Lower leg skin (tissue), 4 donors: Measurements from ENCODE around the gene POP4. TPM values are rescaled to one million over a fixed set of nuclear protein-coding genes. Genes with fewer than 3 reads are reported as not detected.

Experiments
- DNase-seq, 2 donors: peaks; one replicate each; pipeline ENCODE4 v3.0.0-alpha.2; 2019; ENCODE audit warnings: low spot score in 2 of 2
- H3K4me3 ChIP-seq: fragments of 200-600 bp; sonication (generic); 2 replicates; pipeline ENCODE4 v1.5.1; 2017; ENCODE audit warnings: mild to moderate bottlenecking, low read depth; ENCODE audit not compliant: poor library complexity, severe bottlenecking
- CTCF ChIP-seq, 3 donors: fragments of 450-650 bp; IDR thresholded peaks; one replicate each; pipeline ENCODE4 v1.5.1; 2016; ENCODE audit warnings: antibody characterized with exemption in 3 of 3, mild to moderate bottlenecking in 3 of 3, moderate library complexity in 2 of 3
- POLR2A ChIP-seq, 2 donors: fragments of 450-650 bp; IDR thresholded peaks; one replicate each; pipeline ENCODE4 v1.6.1; 2016 to 2017; ENCODE audit warnings: antibody characterized with exemption in 2 of 2, mild to moderate bottlenecking in 1 of 2, moderate library complexity in 1 of 2
- WGBS, 2 donors: methylation state at CpG; one replicate each; pipeline ENCODE4 v1.1.5; 2018; 5-methylcytosine and 5-hydroxymethylcytosine counted together
- intact Hi-C: fragments of 100-400 bp; cut with DNase I; formaldehyde crosslinking; loops from one replicate; pipeline ENCODE4 v1.15.0; 2023; ENCODE audit warnings: low total_unique reads
- total RNA-seq, 4 donors: library from RNA; depleted of rRNA; stranded (reverse); fragments of >200 nt; gene quantifications; one replicate each; pipeline ENCODE4 v1.1.0, GENCODE V29; 2016

Gene POP4
- total RNA-seq, 4 donors from 2014 or later = 33.6 to 53.4 (median 46.4) TPM

GRCh38 chr19:29587059-29587458 lies 19.0 kb upstream of the POP4 start:
- intact Hi-C loops = no loop called here
- DNase-seq = no peak

GRCh38 chr19:29587518-29587986 lies 18.5 kb upstream of the POP4 start:
- no peak overlapping the region for H3K4me3 ChIP-seq
- DNase-seq = no peak
- 58 to 64% methylated on average over 2 of the region's 2 CpGs for WGBS, 2 donors
- TF ChIP-seq CTCF (IDR thresholded peaks at IDR 0.05) (no peak), POLR2A (IDR thresholded peaks at IDR 0.05) (no peak)
- intact Hi-C loops = no loop called here

More at GRCh38 chr19:29587059-29587458, 19.0 kb upstream of the POP4 start:
- TF ChIP-seq CTCF (IDR thresholded peaks at IDR 0.05) (no peak), POLR2A (IDR thresholded peaks at IDR 0.05) (no peak)
- H3K4me3 ChIP-seq = no peak overlapping the region
- WGBS, 2 donors = 62 to 65% methylated on average over 3 of the region's 3 CpGs

GRCh38 chr19:29588095-29588494 lies 18.0 kb upstream of the POP4 start:
- TF ChIP-seq CTCF (IDR thresholded peaks at IDR 0.05) (no peak), POLR2A (IDR thresholded peaks at IDR 0.05) (no peak)

GRCh38 chr19:29590278-29590677 lies 15.8 kb upstream of the POP4 start:
- intact Hi-C loops = no loop called here
- H3K4me3 ChIP-seq = no peak overlapping the region
- WGBS, 2 donors = 41 to 44% methylated on average over 5 of the region's 5 CpGs
- no peak for DNase-seq
- TF ChIP-seq CTCF (IDR thresholded peaks at IDR 0.05) (no peak), POLR2A (IDR thresholded peaks at IDR 0.05) (no peak)

More at GRCh38 chr19:29588095-29588494, 18.0 kb upstream of the POP4 start:
- intact Hi-C loops = no loop called here
- 86 to 89% methylated on average over 2 of the region's 2 CpGs for WGBS, 2 donors
- DNase-seq = no peak
- no peak overlapping the region for H3K4me3 ChIP-seq

GRCh38 chr19:29591670-29592069 lies 14.4 kb upstream of the POP4 start:
- no peak for DNase-seq

More at GRCh38 chr19:29591670-29592069, 14.4 kb upstream of the POP4 start:
- intact Hi-C loops = no loop called here
- TF ChIP-seq POLR2A (IDR thresholded peaks at IDR 0.05) (no peak), CTCF (IDR thresholded peaks at IDR 0.05) (no peak)
- H3K4me3 ChIP-seq = no peak overlapping the region
- 81 to 88% methylated on average over 3 of the region's 3 CpGs for WGBS, 2 donors
